HS-5 (cell line): Measurements from ENCODE around the gene MEN1.
"Not testable (repeated sequence)": the region's sequence is repeated elsewhere in the genome, so short reads cannot be mapped to it uniquely, and the experiment has no call there.

Experiments
- DNase-seq: peaks from one replicate; pipeline ENCODE4 v3.0.0-alpha.2; 2012; ENCODE audit warnings: low read depth

Gene MEN1

DNA sequence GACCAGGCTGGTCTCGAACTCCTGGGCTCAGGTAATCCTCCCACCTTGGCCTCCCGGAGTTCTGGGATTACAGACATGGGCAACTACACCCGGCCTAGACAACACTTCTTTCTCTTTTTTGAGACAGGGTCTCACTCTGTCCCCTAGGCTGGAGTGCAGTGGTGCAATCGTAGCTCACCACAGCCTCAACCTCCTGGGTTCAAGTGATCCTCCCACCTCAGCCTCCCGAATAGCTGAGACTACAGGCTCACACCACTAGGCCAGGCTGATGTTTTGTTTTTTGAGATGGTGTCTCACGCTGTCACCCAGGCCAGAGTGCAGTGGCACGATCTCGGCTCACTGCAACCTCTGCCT lies 35.4 kb upstream of the MEN1 start:
- not testable (repeated sequence) for DNase-seq

DNA sequence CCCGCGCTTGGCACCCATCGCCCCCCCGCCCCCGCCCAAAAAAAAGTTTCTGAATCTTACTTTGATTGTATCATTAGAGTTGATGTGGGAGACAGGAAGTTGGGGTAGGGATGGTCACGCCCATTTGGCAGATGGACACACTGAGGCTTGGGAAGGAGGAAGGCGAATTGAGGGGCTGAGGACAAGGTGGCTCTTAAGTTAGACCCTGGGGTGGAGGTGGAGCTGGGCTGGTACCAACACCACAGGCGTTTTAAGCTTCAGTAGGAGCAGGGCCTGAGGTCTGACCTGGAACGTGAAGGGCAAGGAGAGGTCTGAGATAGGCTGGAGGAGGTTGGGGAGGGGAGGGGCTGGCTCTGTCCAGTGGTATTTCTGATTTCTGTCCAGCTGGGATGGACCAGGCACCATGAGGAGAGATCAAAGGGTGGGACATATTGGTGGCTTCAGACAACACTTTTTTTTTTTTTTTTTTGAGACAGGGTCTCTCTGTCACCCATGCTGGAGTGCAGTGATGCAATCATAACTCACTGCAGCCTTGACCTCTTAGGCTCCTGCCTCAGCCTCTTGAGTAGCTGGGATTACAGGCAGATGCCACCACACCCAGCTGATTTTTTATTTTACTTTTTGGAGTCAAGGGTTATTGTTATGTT lies 34.9 kb upstream of the MEN1 start:
- no peak for DNase-seq

GRCh38 chr11:64844330-64845128 lies 34.2 kb upstream of the MEN1 start, which contains the start of gene CDC42BPG:
Gene CDC42BPG, minus strand, starts transcription at chr11:64844653. Its CDS starts 84 bp downstream, at chr11:64844569.
- DNase-seq: no peak

DNA sequence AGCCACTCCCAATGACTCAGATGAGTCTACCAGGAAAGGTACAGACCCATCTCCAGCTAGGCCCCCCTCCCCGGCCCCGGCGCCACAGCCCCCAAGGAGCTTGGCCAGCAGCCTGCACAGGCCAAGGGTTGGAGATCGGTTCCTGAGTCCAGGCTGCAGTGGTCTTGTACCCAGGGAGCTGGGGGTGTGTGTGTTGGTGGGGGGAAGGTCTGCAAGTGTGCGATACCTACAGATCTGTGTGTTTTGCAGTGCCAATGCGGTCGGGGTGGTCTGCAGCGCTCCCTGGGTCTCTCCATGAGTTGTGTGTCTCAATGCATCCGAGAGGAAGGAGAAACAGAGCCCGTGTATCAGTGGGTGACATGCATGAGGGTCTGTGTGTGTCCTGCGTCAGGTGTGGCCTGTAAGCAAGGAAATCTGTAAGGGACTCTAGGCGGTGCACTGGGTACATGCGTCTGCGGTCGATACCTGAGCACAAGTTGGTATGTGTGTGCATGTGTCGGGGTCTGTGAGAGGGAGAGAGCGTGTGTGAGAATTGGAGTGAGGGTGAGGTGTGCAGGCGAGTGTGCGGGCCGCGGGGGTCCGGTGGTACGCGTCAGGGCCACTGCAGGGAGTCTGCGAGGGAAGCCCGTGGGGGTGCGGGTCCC lies 33.5 kb upstream of the MEN1 start:
- no peak for DNase-seq

DNA sequence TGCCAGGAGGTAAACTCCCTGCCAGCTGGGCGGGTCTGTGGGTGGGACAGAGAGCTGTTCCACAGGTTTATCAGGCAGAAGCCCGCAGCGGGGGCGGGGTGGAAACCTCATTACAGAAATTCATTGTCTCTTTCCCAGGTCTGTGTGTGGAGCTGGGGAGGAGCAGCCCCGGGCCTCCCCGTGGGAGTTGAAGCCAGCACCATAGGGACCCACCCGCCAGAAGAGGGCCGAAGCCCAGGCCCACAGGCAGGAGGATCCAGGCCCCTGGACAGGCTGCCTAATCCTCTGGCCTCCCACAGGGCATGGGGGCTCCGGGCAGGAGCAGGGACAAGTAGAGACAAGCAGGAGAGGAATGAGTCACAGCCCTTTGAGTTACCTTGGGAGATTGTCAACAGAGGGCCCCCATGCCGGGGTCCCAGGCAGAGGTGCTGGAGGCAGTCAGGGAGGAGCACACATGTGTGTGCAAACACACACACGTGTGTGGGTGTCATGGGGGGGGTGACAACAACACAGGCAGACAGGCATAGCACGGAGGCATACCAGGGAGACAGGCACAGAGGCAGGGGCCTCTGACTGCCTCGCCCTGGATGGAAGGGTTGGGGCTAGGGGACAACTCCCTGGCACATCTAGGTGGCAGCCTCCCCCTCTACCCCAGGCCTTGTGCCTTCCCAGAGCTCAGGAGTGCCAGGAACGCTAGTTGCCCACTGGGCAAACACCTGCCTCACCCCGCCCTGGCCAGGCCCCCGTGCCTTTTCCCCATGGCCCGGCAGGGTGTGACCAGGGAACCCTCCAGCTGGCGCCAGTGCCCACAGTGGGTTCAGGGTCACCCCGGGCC lies 32.7 kb upstream of the MEN1 start:
- DNase-seq: no peak

DNA sequence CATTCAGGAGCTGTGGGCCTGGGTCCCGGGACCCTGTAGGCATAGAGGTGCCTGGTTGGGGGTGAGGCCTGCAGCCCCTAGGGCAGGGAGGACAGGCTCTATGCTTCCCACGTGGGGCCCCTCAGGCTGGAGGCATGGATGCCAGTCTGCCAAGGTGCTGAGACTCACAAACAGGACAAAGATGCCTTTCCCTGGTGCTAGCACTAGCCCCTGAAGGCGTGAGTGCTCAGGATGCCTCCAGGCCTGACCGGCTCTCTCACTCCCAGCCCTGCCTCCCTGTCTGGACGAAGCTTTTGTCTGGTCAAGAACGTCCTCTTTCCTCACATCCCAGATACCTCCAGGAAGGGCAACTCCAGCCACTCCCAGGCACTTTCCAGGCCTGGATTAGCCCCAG lies 32.0 kb upstream of the MEN1 start:
- DNase-seq: no peak

- DNase-seq: no peak
Measured at GRCh38 chr11:64841592-64842365, 31.4 kb upstream of the MEN1 start.

DNA sequence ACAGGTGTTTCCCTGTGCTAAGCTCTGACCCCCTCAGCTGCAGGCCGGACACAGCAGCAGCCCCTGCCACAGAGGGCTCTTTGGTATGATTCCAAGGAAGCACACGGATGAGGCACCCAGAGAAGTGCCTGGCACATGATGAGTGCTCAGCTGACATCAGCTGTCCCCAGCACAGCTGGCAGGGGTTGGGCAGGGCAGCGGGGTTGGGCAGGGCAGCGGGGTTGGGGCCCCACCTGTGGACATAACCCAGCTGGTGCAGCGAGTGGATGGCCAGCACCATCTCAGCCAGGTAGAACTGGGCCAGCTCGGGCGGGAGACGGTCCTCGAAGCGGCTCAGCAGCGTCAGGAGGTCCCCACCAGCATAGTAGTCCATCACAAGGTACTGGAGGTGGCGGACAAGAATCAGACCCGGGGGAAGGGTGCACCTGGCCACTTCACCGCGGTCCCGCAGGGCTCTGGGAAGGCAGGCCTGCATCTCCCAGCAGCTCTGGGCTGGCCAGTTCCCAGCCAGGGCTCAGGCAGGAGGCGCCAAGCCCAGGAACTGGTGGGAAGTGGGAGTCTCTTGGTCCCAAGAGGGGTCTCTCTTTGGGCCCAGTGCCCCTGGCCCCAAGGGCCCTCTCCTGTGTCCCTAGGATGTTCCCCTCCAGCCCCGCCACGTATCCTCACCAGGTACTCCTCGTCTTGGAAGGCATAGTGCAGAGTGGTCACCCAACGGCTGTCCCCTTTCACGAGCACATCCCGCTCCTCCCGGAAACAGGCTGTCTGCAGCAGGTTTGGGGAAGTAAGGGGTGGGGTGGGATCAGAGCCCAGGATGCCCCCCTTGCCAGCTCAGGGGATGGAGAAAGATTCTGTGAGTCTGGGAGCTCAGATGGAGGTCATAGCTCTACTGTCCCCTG lies 29.8 kb upstream of the MEN1 start:
- DNase-seq: no peak

GRCh38 chr11:64839335-64839734 lies 29.0 kb upstream of the MEN1 start:
- DNase-seq: no peak

- DNase-seq: no peak
Measured at GRCh38 chr11:64838600-64839334, 28.4 kb upstream of the MEN1 start.

DNA sequence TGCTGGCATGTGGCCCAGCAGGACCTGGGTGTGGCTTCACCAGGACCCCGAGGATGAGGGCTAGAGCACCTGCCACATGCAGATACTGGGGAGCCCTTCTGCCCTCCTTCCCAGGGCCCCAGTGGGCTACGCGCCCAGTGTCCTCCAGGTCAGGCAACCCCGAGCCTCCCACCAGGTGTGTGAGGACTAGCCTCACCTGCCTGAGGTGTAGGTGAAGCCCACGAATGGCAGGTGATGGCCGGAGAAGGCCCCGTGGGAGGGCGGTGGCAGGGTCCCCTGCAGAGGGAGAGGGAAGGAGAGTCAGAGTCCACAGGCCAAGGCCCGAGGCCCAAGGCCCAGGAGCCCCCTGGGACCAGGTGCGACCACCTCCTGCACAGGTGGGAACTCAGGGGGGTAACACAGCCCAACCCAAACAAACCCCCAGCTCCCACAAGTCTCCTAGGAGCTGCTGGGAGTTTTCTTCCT lies 27.6 kb upstream of the MEN1 start:
- DNase-seq: no peak

GRCh38 chr11:64836448-64837072 lies 26.2 kb upstream of the MEN1 start:
- no peak for DNase-seq

DNA sequence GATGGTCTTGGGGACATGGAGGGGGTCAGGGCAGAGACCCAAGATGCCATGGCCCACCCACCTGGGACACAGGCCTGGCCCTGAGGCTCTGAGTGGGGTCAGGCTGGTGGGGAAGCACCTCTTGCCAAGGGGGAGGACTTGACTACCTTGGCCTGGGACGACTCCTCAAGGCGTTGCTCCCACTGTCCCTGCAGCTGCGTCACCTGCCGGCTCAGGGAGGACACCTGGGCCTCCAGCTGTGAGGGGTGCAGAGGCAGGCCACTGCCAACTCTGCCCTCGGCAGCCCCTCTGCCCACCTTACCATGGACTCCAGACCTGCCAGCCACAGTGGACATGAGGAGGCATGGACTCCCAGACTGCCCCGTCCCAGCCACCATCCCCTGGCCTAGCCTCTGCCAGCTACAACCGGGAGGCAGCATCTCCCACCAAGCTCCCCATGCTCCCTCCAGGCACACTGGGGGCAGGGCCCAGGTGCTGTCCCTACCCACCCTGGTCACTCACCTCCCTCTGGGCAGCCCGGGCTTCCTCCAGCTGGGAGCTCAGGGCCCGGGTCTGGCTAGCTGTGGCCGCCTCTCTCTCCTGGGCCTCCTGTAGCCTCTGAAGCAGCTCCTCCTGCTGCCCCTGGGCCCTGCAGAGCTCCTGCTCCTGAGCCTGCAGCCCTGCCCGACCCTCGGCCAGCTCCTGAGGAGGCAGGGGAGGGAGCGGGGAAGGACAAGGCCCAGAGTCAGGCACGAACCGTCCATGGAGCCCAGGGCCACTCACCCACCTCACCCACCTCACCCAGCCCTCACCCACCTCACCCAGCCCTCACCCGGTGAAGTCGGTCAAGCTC lies 25.5 kb upstream of the MEN1 start:
- DNase-seq: no peak

- peak; percentile 23 for DNase-seq
Measured at GRCh38 chr11:64834723-64835615, 24.6 kb upstream of the MEN1 start.

- no peak for DNase-seq
Measured at GRCh38 chr11:64834031-64834722, 23.8 kb upstream of the MEN1 start.

GRCh38 chr11:64833509-64833908 lies 23.2 kb upstream of the MEN1 start:
- no peak for DNase-seq

- DNase-seq: no peak
Measured at GRCh38 chr11:64833198-64833502, 22.8 kb upstream of the MEN1 start.
